HEK293 (cell line): Measurements from ENCODE around the gene TFAM.
"Not testable (repeated sequence)": the region's sequence is repeated elsewhere in the genome, so short reads cannot be mapped to it uniquely, and the experiment has no call there.

ENCODE experiments used
- CTCF ChIA-PET: fragments of 350-600 bp; formaldehyde crosslinking; extraction: SDS; loops from one replicate; lab custom pipeline; 2021; ENCODE audit warnings: antibody characterized with exemption; lab: Yijun Ruan, JAX
- POLR2A ChIA-PET: fragments of 300-600 bp; formaldehyde crosslinking; extraction: SDS; loops from one replicate; lab custom pipeline; 2020; ENCODE audit warnings: antibody characterized with exemption, inconsistent platforms; lab: Yijun Ruan, JAX
- H3K27ac ChIP-seq: fragments of 200-500 bp; sonication (Bioruptor generic); 2 replicates; pipeline ENCODE4 v1.5.1; 2014; ENCODE audit warnings: low read depth, low read length, control low read depth, inconsistent platforms; ENCODE audit errors: extremely low read depth
- H3K36me3 ChIP-seq, 2 experiments: fragments of 200-500 bp in 1 of 2; sonication (Bioruptor generic) in 1 of 2; 1 replicate in 1 of 2; 2 replicates in 1 of 2; pipeline ENCODE4 v1.5.1; 2014 to 2017; ENCODE audit warnings: inconsistent platforms in 2 of 2, low read length in 2 of 2; ENCODE audit not compliant: control insufficient read depth in 2 of 2, insufficient read depth in 1 of 2
- H3K4me1 ChIP-seq: fragments of 200-500 bp; sonication (Bioruptor generic); 2 replicates; pipeline ENCODE4 v1.5.1; 2014; ENCODE audit warnings: mild to moderate bottlenecking, low read length, inconsistent platforms; ENCODE audit not compliant: control insufficient read depth, insufficient read depth
- H3K4me3 ChIP-seq: 2 replicates; pipeline ENCODE4 v1.5.1; 2011; ENCODE audit warnings: low read depth, mild to moderate bottlenecking, control low read depth, low read length, moderate library complexity
- H3K9me3 ChIP-seq: fragments of 200-500 bp; sonication (Bioruptor generic); 2 replicates; pipeline ENCODE4 v1.5.1; 2014; ENCODE audit warnings: low read depth, low read length, inconsistent platforms; ENCODE audit not compliant: control insufficient read depth, insufficient read depth
- ATF2 ChIP-seq: fragments of 450-650 bp; formaldehyde crosslinking; IDR thresholded peaks from 2 replicates; pipeline ENCODE4 v1.5.1; 2016; ENCODE audit warnings: missing biosample characterization, missing genetic modification characterization, low read depth
- SP2 ChIP-seq: fragments of 450-650 bp; formaldehyde crosslinking; IDR thresholded peaks from 2 replicates; pipeline ENCODE4 v1.5.1; 2016; ENCODE audit warnings: missing biosample characterization, missing genetic modification characterization
- YY1 ChIP-seq: fragments of 450-650 bp; formaldehyde crosslinking; IDR thresholded peaks from 2 replicates; pipeline ENCODE4 v1.5.1; 2018; ENCODE audit warnings: missing biosample characterization, missing genetic modification characterization
- ZBTB7A ChIP-seq: fragments of 450-650 bp; formaldehyde crosslinking; IDR thresholded peaks from 2 replicates; pipeline ENCODE4 v1.5.1; 2016; ENCODE audit warnings: low read depth, missing biosample characterization, missing genetic modification characterization
- ZNF114 ChIP-seq: fragments of 450-650 bp; formaldehyde crosslinking; IDR thresholded peaks from 2 replicates; pipeline ENCODE4 v1.5.0; 2017; ENCODE audit warnings: missing biosample characterization, missing genetic modification characterization
- ZNF146 ChIP-seq: fragments of 450-650 bp; formaldehyde crosslinking; IDR thresholded peaks from 2 replicates; pipeline ENCODE4 v1.5.1; 2016; ENCODE audit warnings: missing biosample characterization, missing genetic modification characterization
- ZNF341 ChIP-seq: fragments of 450-650 bp; formaldehyde crosslinking; IDR thresholded peaks from 2 replicates; pipeline ENCODE4; 2016; ENCODE audit warnings: low read depth, missing biosample characterization, missing genetic modification characterization
- ZNF394 ChIP-seq: fragments of 450-650 bp; formaldehyde crosslinking; IDR thresholded peaks from 2 replicates; pipeline ENCODE4 v1.5.1; 2016; ENCODE audit warnings: missing biosample characterization, missing genetic modification characterization, mild to moderate bottlenecking, moderate library complexity, borderline replicate concordance
- ZNF654 ChIP-seq: fragments of 450-650 bp; formaldehyde crosslinking; IDR thresholded peaks from 2 replicates; pipeline ENCODE4 v1.5.1; 2016; ENCODE audit warnings: low read depth, missing biosample characterization, missing genetic modification characterization
- ZNF776 ChIP-seq: fragments of 450-650 bp; formaldehyde crosslinking; IDR thresholded peaks from 2 replicates; pipeline ENCODE4 v1.5.0; 2017; ENCODE audit warnings: missing biosample characterization, missing genetic modification characterization, borderline replicate concordance
- TF ChIP-seq, protein P1 (sequence below): fragments of 450-650 bp; formaldehyde crosslinking; IDR thresholded peaks from 2 replicates; pipeline ENCODE4 v1.5.1; 2016; ENCODE audit warnings: missing biosample characterization, missing genetic modification characterization
- TF ChIP-seq, protein P2 (sequence below): fragments of 450-650 bp; IDR thresholded peaks from 2 replicates; pipeline ENCODE4 v1.5.1; 2018; ENCODE audit warnings: missing biosample characterization, mild to moderate bottlenecking, missing genetic modification characterization
- TF ChIP-seq, protein P3 (sequence below): fragments of 450-650 bp; formaldehyde crosslinking; IDR thresholded peaks from 2 replicates; pipeline ENCODE4 v1.5.1; 2016; ENCODE audit warnings: missing biosample characterization, missing genetic modification characterization

The TFAM gene

GRCh38 chr10:58414270-58415041, 29.2 kb downstream of the TFAM start (continued):
- no peak; the same call in 1 of the 2 replicates for TF ChIP-seq ATF2
- TF ChIP-seq ZNF654 = peak; percentile 78
- TF ChIP-seq ZNF776 = no peak
- TF ChIP-seq, protein P1, sequence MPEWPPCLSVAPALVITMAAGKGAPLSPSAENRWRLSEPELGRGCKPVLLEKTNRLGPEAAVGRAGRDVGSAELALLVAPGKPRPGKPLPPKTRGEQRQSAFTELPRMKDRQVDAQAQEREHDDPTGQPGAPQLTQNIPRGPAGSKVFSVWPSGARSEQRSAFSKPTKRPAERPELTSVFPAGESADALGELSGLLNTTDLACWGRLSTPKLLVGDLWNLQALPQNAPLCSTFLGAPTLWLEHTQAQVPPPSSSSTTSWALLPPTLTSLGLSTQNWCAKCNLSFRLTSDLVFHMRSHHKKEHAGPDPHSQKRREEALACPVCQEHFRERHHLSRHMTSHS = no peak
- no peak for TF ChIP-seq SP2 (tag by site-specific recombination)
- TF ChIP-seq, all 188 proteins: peak for 5

DNA sequence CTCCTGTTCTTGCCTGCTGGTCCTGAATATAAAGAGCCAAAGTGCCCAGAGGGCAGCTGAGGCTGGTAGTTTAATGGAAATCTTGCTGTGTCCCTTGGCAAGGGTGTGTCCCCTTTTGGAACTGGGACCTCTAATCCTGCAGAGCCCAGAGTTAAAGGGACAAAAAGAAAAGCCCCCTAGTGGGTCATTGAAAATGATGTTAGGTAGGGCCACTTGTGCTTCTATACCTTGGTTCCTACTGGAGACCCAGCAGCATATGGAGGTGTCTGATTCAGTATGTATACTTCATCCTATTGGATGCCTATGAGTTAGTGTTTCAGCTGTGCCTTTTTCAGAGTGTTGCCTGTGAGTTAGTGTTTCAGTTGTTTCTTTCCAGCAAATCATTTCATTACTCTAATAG, 30.5 kb downstream of the TFAM start:
- H3K9me3 ChIP-seq = no peaks in the 10 kb centered on the region
- ChIA-PET CTCF (interaction anchor here (0.7 to 4.2 kb wide), 13 partner anchors 19 to 1165 kb away, joined by 3 to 51 read pairs (median 8); no protein-coding TSS in a partner anchor), POLR2A (interaction anchor here (0.5 kb wide), 1 partner anchor 418 kb away, joined by 4 read pairs; no protein-coding TSS in a partner anchor)
- TF ChIP-seq, protein P2, sequence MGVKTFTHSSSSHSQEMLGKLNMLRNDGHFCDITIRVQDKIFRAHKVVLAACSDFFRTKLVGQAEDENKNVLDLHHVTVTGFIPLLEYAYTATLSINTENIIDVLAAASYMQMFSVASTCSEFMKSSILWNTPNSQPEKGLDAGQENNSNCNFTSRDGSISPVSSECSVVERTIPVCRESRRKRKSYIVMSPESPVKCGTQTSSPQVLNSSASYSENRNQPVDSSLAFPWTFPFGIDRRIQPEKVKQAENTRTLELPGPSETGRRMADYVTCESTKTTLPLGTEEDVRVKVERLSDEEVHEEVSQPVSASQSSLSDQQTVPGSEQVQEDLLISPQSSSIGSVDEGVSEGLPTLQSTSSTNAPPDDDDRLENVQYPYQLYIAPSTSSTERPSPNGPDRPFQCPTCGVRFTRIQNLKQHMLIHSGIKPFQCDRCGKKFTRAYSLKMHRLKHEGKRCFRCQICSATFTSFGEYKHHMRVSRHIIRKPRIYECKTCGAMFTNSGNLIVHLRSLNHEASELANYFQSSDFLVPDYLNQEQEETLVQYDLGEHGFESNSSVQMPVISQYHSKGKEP (tag by site-specific recombination) = no peak
- TF ChIP-seq ZNF341 (tag by site-specific recombination) (no peak), ZNF394 (no peak), ZNF114 (tag by site-specific recombination) (no peak)
- H3K27ac ChIP-seq = no peak overlapping the region
- no peaks in the 10 kb centered on the region for H3K4me1 ChIP-seq
- no peaks in the 10 kb centered on the region for H3K36me3 ChIP-seq
- H3K4me3 ChIP-seq = no peak overlapping the region

- peak; percentile 96 for TF ChIP-seq ZNF146 (tag by site-specific recombination)
- POLR2A ChIA-PET = interaction anchor here (0.5 kb wide), 1 partner anchor 88 kb away, joined by 3 read pairs; no protein-coding TSS in a partner anchor
- CTCF ChIA-PET = interaction anchor here (0.6 to 2.7 kb wide), 2 partner anchors 17 to 27 kb away, joined by 4 to 6 read pairs; no protein-coding TSS in a partner anchor
- H3K27ac ChIP-seq, H3K9me3 ChIP-seq, H3K4me1 ChIP-seq, H3K36me3 ChIP-seq, H3K4me3 ChIP-seq: not testable (repeated sequence)
Measured at GRCh38 chr10:58417902-58418301, 32.7 kb downstream of the TFAM start.

DNA sequence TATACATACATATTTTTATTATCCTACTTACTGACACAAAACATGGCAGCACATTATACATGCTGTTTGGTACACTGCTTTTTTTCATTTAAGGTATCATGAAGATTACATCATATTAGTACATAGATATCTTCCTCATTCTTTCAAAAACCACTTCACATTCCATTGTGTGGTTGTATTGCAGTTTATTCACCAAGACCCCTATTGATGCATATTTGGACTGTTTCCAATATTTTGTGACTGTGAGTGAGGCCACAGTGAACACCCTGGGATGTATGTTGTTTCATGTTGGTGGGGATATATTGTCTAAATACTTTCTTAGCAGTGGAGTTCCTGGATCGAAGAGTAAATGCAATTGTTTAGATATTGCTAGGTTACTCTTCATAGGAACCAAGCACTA, 39.0 kb downstream of the TFAM start:
- H3K9me3 ChIP-seq = no peaks in the 10 kb centered on the region
- no peaks in the 10 kb centered on the region for H3K4me1 ChIP-seq
- H3K4me3 ChIP-seq = no peak overlapping the region
- CTCF ChIA-PET = no interaction called here
- no peak overlapping the region for H3K27ac ChIP-seq
- no peaks in the 10 kb centered on the region for H3K36me3 ChIP-seq
- TF ChIP-seq ZBTB7A (no peak), YY1 (tag by site-specific recombination) (no peak)
- TF ChIP-seq, protein P3, sequence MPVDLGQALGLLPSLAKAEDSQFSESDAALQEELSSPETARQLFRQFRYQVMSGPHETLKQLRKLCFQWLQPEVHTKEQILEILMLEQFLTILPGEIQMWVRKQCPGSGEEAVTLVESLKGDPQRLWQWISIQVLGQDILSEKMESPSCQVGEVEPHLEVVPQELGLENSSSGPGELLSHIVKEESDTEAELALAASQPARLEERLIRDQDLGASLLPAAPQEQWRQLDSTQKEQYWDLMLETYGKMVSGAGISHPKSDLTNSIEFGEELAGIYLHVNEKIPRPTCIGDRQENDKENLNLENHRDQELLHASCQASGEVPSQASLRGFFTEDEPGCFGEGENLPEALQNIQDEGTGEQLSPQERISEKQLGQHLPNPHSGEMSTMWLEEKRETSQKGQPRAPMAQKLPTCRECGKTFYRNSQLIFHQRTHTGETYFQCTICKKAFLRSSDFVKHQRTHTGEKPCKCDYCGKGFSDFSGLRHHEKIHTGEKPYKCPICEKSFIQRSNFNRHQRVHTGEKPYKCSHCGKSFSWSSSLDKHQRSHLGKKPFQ (tag by site-specific recombination) = no peak
- TF ChIP-seq, all 188 proteins: peak for 0
- POLR2A ChIA-PET = no interaction called here
